Fibroblast of pulmonary artery (primary cell): ENCODE measurements around the gene PKP4.

Experiments
- DNase-seq: peaks from one replicate; pipeline ENCODE4 v3.0.0-alpha.2; 2010; ENCODE audit warnings: low read depth
- H3K4me3 ChIP-seq: replicated peaks from 2 replicates; pipeline ENCODE4 v1.5.1; 2011; ENCODE audit warnings: low read depth, mild to moderate bottlenecking, control low read depth, low read length, moderate library complexity
- CTCF ChIP-seq: IDR thresholded peaks from 2 replicates; pipeline ENCODE4 v1.5.1; 2011; ENCODE audit warnings: mild to moderate bottlenecking, control low read depth, low read length, inconsistent platforms; ENCODE audit errors: missing control alignments

PKP4 gene

GRCh38 chr2:158730621-158731140 lies 273.9 kb downstream of the PKP4 start:
- TF ChIP-seq CTCF, result no peak
- no peak overlapping the region for H3K4me3 ChIP-seq
- no peak for DNase-seq

- no peak for DNase-seq
- TF ChIP-seq CTCF, result no peak
- H3K4me3 ChIP-seq, result no peak overlapping the region
Measured at GRCh38 chr2:158731386-158731785, 274.6 kb downstream of the PKP4 start.
